ENCODE results near the gene TMOD1.

TMOD1 gene

DNA sequence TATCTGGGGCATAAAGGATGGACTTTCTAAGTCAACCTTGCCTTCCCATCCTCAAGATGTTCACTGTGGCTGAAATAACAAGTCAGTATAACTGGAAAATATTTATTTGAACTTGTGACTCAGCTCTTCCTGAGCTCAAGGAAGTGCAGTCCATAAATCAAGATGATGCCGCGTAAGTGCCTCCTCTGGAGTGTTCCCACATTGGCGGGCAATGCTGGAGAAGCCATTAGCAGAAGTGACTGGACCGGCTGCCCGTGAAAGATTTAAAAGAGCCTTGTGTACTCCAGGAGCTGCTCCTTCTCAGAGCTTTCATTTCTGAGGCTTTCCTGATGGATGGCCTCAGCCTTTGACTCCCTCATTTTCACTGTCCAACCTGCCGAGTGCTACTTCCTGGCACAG lies 17.4 kb downstream of the TMOD1 start:
- DNase-seq = peak in 3 of 4 experiments; percentile 26 to 36 (median 26)

- no peak for DNase-seq
Observed at GRCh38 chr9:97519441-97519970, 18.0 kb downstream of the TMOD1 start.

GRCh38 chr9:97521576-97522333 lies 20.3 kb downstream of the TMOD1 start:
- DNase-seq = no peak

GRCh38 chr9:97524424-97524823 lies 23.0 kb downstream of the TMOD1 start:
- no peak for DNase-seq

GRCh38 chr9:97525451-97525850 lies 24.0 kb downstream of the TMOD1 start:
- no peak for DNase-seq

DNA sequence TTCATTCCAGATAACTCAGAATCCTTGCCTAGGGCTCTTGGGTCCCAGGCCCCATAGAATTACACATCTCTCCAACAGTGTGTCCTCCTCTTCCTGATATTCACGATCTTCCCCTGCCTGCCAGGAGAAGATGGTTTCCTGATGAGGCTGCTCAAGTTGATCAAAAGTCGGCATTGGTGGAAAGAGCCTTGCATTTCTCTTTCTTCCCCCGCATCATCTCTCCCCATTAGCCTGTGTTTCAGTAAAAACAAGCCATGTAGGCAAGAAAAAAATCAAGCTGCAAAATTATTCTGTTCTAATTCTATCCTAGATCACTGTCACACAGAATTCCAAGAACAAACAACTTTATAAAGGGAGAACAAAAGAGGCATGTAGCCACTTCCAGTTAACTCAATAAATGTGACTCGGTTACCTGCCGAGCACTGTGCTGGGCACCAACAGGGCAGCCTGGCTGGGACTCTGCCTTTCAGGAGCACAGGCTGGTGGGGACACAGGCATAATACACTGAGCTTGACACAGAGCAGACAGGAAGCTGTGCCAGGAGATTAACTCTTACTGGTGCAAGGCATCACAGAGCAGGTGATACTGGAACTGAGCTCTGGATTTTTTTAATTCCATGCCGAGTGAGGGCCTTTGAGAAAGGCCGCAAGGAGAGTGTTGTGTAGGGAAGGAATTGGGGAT lies 25.6 kb downstream of the TMOD1 start:
- DNase-seq = no peak

DNA sequence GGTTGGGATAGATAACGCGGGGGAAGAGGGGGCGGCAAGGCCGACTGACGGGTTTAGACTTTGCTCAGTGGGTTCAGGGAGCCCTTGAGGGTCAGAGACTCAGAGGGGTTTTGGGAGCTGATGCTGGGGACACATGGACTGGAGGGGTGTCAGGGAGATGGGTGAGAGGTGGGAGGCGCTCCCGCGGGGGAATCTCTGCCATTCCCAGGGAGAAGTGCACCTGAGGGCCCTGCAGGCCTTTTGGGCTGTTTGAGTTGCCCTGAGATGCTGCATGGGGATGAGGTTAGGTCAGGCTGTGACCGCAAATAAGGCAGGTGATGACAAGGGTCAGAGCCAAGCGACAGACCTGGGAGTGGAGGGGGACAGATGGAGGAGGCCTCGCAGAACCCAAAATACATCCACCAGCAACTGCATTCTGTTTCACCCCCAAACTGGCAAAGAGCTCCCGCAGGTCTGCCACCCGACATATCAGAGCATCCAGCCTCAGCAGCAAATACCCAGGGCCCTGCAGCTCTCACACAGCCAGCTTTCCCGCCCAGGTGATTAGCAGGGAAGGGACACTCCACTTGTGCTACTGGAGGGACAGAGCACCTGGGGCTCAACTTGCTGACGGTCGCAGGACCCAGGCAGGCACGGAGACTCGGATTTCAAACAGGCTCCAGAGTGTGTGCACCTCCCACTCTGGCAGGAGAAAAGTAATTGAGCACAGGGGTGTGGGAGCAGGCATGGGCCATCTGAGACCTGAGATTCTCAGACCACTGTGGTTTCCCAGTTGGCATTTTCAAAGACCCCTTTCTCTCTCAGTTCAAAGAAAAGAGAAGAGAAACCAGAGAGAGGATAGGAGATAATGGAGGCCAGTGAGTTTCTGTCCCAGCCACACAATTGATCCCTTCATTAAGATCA lies 26.4 kb downstream of the TMOD1 start:
- DNase-seq = no peak

- no peak for DNase-seq
Observed at GRCh38 chr9:97528529-97529230, 27.2 kb downstream of the TMOD1 start.

GRCh38 chr9:97529363-97530076 lies 28.1 kb downstream of the TMOD1 start:
- no peak for DNase-seq

GRCh38 chr9:97531888-97532376 lies 30.5 kb downstream of the TMOD1 start:
- DNase-seq = no peak

DNA sequence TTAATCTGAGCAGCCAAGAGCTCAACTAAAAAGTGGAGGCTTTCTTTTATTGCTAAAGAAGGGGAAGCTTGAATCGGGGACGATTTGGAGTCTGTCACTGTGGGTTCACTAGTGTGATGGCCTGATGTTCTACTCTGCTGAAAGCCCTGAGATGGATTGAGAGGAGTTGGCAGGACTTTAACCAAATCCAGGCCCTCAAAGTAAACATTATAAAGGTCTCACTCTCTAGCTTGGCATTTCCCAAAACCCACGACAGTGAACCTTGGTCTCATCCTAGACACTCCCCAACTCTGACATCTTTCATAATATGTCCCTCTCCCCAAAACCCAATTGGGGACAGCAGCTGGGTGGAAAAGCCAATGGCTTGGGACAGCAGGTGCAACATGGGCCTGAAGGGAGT lies 32.7 kb downstream of the TMOD1 start:
- DNase-seq = no peak

DNA sequence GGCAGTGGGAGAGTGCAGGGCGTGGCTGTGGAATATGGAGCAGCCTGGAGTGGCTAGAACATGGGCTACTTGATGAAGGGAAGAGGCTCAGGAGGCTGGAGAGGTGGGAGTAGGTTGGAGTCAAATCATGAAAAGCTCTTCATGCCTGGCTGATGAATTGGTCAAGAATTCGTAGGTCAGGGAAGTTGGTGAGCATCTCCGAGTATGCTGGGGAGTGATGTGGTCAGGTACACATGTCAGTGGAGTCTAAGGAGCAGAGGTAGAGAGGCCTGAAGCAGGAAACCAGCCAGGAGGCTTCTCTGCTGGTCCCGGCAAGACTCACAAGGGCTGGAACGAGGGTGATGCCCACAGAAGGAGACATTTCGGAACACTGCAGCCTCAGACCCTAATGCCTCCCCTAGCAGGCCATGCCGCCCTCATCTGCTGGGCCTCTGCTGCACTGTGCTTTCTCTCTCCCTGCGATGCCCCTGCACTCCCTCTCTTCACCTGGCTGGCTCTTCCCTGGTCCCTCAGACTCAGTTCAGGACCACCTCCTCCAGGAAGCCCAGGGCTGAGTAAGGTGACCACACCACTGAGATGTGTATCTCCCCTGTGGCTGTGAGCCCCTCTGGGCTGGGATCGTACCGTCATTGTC lies 33.6 kb downstream of the TMOD1 start:
- no peak for DNase-seq

- DNase-seq = no peak
Observed at GRCh38 chr9:97535771-97536170, 34.3 kb downstream of the TMOD1 start.

GRCh38 chr9:97536480-97536879 lies 35.0 kb downstream of the TMOD1 start:
- DNase-seq = no peak

- DNase-seq = peak in 1 of 4 experiments; percentile 13
Observed at GRCh38 chr9:97543561-97543960, 42.1 kb downstream of the TMOD1 start.

DNA sequence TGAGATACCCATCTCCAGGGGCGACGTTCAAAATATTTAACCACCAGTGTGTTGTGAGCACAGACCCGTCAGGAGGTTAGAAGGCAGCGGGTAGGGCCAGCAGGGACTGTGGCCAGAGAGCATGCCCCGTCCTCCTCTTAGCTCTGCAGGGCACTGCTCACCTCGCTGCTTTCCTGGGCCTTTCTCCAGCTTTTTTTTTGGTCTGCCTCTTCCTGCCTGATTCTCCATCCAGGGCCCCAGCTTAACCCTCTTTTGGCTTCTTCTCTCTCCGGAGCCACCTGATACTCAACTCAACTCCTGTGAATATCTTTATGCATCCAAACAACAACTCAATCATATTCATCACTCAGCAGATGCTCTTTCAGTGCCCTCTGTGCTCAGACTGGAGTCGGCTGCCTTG lies 44.0 kb downstream of the TMOD1 start:
- no peak for DNase-seq

- no peak for DNase-seq
Observed at GRCh38 chr9:97547098-97547829, 45.8 kb downstream of the TMOD1 start.

DNA sequence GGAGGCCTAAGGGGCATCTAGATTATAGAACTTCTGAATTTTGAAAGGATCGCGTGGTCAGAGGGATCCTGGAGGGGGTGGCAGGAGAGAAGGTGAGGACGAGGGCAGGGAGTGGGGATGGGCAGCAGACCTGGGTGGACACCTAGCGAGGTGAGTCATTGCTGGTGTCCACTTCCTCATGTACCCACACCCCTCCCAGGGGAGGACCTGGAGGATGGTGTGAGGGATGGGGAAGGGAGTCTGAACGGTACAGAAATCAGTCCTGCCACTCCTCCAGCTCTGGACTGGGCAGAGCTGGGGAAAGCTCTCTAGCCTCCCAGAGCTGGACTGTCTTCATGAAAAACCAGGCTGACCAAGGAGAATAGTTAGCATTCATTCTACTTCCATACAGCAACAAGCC lies 46.9 kb downstream of the TMOD1 start:
- no peak for DNase-seq

GRCh38 chr9:97548819-97549540 lies 47.5 kb downstream of the TMOD1 start:
- DNase-seq = no peak

DNA sequence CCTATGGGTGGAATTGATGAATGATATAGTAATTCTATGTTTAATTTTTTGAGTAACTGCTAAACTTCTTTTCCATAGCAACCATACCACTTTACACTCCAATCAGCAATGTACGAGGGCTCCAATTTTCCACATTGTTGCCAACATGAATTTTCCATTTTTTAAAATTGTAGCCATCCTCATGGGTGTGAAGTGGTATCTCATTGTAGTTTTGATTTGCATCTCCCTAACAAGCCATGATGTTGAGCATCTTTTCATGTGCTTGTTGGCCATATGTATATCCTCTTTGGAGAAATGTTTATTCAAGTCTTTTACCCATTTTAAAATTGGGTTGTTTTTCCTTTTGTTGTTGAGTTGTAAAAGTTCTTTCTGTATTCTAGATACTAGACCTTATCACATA lies 48.9 kb downstream of the TMOD1 start:
- DNase-seq = no peak

Measured in suppressor macrophage (primary cell).